NCI-H82 treated with DMSO at 0.1 percent for 48 hours (cell line): ENCODE data around the gene TNPO1.

Experiments used
- DNase-seq: peaks from one replicate; lab custom pipeline; 2025; ENCODE audit not compliant: unreplicated experiment; lab: John Stamatoyannopoulos, UW

The TNPO1 gene

DNA sequence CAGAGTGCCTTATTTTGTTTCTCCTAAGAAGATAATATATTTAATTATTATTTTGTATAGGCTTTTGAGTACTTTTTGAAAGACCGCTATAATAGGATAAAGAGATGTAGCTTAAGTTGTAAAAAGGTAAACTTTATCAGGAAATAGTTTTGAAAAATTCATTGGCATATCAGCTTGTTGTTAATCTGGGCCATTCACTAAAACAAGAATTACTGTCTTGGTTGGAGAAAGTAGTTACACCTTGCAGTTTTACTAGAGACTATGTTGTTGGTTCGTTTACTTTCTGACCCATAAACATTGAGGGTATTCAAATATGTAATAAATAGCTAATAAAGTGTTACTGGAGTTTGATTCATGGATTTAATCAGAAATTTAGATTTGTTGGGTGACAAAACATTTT is 33.7 kb downstream of the TNPO1 start:
- no peak for DNase-seq

DNA sequence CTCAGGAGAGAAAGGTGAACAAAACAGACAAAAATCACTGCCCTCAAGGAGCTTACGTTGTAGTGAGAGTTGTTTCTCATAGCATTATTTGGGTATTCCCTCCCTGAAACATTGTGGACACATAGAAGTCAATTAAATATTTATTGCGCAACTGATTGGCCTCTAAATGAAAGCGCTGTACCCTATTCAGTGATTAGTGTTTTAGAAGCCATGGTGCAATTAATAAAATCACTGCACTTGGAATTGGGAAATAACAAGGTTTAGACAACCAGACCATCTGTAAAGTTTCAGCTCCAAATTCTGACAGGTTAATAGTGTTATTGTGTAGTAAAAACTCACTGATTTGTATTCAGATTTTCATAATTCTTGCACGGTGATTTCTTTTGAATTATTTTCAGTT is 35.9 kb downstream of the TNPO1 start:
- no peak for DNase-seq

DNA sequence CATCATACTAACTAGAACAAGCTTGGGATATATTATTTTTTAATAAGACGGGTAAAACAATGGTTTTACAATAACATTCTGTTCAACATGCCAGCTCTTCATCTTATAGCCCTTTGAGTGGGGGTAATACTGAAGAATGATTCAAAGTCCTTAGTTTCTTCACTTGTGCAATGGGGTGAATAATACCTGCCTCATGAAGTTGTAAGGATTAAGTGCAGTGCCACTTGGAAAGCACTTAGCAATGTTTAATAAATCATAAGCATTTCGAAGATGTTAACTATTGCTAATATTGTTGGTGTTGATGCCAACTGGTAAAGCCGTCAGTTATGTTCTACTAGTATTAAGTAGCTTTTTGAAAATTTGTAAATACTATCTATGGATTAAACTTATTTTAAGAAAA is 38.0 kb downstream of the TNPO1 start:
- DNase-seq, result no peak

DNA sequence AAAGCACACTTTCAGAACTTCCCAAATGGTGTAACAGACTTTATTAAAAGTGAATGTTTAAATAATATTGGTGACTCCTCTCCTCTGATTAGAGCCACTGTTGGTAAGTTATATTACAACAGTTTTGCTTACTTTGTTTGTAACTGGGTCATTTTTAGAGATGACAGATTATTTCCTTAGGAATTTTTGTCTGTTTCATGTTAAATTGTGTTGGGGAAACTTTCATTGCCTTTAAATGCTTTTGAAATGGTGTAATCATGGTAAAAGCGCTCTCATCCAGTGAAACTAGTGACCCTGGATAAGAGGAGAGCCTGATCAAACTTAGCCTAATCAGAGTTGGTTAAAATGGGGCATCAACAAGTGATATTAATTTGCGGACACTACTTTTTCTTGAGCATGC is 39.4 kb downstream of the TNPO1 start:
- no peak for DNase-seq

DNA sequence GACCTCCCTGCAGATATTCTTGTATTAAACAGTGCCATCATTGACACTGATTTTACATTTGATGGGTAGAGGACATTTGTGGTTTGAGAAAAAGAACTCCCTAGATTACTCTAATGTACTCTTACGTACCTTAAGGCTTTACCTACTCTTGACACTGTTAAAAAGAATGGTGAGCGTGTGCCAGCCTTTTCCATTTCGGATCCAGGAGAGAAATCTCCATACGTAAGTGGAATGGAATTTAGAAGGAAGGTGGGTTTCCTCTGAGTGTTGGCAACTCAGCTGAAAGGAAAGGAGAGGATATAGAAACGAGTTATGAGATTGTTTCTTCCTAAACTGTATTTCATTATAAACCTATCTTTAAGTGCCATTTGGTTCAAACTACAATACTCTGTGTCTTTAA is 40.9 kb downstream of the TNPO1 start:
- no peak for DNase-seq

DNA sequence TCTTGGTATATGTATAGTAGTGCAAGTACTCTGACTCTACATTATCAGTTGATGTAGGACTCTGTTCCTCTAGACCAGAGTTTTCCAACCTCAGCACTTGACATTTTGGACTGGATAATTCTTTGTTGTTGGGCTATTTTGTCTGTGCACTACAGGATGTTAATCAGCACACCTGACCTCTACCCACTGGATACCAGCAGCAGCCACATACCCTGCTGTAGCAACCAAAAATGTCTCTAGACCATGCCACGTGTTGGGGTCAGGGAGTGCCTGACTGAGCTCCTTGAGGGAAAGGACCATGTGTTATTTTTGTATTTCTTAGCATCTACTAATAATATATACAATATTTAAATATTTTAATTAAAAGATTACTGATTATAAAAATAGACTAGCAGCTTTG is 42.7 kb downstream of the TNPO1 start:
- DNase-seq, result no peak

DNA sequence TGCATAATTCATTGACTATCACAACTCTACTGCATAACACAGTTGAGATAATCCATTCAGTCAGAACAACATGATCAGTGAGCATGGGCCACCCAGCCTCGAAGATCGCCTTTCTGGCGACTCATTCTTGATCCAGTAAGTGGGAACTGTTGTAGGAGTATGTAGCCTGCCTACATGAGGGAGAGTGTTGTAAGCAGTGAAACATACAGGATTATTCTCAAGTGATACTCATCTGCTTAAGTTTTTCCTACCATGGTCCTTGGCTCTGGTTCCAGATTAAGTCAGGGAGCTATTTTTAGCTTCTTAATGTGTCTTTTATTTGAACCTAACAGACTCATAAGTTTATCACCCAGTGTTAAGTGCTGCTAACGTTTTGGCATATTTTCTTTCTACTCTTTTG is 44.0 kb downstream of the TNPO1 start:
- DNase-seq, result no peak

DNA sequence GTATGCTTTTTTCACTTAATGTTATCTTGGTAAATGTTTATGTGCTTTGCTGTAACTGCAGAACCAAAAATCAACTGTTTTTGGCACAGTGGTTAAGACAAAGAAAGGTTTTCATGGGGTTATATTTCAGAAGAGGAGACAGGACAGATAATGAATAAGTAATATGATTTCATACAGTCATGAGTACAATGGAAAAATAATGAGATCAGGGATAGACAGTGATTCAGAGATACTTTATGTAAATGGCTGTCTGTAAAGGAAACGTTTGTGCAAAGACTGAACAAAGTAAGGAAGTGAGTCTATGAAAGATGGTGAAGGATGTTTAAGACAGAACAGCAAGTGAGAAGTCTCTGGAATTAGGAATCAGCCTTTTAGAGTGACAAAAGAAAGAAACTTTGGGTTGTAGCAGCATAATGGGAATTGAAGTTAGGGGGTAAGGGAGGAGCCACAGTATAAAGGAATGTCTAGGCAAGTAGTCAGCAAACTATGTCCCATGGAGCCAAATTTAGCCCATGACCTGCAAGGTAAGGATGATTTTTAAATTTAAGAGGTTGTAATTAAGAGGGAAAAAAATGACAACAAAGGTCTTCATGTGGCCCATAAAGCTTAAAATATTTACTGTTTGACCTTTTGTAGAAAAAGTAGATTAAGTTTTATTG is 55.0 kb downstream of the TNPO1 start:
- no peak for DNase-seq

DNA sequence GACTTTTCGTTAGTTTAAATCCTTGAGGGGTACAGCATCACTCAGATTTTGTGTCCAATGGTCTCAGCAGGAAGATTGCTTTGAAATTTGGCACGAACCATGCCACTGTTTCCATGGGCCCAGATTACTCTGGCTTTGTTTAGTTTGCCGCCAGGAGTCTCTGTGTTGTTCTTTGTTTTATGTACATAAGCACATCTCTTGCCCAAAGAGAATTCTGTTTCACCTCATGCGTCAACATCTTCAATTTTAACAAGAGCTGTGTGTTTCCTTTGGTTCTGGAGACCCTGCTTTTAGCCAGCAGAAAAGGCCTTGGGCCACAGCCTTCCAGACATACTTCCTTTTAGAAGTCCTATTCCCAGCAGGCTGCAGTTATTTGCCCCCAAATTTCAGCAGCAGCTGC is 62.4 kb downstream of the TNPO1 start:
- DNase-seq, result no peak

DNA sequence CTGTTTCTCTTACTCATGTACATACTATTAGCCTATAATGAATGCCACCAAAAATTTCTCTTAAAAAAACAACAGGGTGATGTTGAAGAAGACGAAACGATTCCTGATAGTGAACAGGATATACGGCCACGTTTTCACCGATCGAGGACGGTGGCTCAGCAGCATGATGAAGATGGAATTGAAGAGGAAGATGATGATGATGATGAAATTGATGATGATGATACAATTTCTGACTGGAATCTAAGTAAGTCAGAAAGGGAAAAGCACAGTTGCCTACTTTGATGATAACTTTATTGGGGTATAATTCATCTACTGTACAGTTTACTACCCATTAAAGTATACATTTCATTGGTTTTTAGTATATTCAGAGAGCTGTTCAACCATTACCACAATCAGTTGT is 66.5 kb downstream of the TNPO1 start:
- no peak for DNase-seq

DNA sequence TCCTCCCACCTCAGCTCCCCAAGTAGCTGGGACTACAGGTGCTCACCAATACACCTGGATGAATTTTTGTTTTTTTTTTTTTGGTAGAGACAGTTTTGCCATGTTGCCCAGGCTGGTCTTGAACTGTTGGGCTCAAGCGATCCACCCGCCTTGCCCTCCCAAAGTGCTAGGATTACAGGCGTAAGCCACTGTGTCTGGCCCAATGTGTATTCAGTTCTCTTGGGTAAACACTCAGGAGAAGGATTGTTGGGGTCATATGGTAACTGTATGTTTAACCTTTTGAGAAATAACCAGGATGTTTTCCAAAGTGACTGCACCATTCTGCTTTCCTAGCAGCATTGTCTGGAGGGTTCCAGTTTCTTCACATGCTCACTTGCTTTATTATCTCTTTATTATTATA is 67.4 kb downstream of the TNPO1 start:
- DNase-seq, result no peak

DNA sequence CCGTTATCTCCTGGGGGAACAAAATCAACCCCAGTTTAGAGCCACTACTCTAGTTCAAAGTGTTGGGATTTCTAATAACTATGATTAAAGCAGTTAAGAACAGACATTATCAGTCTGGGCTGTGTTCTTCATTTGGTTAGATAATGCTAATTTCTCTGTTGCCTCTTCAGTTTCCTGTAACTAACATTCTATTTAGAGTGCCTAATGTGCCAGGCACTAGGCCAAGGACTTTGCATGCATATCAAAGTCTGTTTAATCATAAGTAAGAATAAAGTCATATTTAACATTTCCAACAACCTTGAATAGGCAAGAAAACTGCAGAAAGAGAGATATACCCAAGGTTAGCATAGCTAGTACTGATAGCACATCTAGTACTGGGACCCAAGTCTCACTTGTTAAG is 68.4 kb downstream of the TNPO1 start:
- DNase-seq, result no peak

DNA sequence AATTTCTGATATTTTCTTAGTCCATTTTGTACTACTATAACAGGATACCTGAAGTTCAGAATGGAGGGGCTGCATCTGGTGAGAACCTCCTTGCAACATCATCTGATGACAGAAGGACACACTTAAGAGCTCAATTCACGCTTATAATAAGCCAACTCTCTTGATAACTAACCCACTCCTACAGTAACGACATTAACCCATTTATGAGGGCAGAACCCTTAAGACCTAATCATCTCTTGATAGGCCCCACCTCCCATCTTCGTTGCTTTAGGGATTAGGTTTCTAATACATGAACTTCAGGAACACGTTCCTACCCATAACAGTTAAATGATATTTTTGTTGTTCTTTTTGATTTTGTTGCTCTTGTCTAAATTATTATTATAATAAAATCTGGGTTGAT is 69.4 kb downstream of the TNPO1 start:
- DNase-seq, result no peak

DNA sequence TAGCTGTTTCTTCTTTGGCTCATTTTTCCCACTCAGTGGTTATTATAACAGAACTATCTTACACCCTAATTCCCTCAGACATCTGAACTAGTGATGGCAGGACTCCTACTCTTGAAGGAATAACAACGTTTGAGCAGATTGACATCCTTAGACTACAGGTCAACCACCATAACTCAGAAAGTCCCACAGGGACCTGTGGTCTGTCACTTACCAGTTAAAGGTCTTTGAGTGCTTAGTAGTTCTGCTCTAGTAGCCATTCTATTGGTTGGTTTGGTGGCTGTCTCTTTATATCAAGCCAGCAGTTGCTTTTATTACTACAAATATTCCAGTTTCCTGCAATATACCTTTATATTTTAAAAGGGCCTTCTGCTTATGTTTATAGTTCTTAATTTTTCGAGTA is 72.1 kb downstream of the TNPO1 start:
- DNase-seq, result no peak

DNA sequence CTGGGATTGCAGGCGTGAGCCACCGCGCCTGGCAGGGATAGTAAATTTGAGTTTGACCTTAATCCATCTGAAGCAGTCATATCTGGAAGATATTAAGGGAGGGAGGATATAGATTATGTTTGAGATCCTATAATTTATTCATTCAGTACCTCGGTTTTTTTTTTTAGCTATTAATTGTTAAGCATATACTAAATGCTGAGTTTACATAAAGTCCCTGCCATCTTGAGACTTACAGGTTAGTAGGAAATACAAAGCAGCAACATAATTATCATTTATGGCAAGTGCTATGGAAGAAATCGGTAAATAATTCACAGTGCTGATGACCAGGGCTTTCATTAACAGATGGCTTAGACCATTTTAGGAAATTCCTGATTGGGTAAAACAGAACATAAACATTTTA is 72.9 kb downstream of the TNPO1 start:
- DNase-seq, result no peak

DNA sequence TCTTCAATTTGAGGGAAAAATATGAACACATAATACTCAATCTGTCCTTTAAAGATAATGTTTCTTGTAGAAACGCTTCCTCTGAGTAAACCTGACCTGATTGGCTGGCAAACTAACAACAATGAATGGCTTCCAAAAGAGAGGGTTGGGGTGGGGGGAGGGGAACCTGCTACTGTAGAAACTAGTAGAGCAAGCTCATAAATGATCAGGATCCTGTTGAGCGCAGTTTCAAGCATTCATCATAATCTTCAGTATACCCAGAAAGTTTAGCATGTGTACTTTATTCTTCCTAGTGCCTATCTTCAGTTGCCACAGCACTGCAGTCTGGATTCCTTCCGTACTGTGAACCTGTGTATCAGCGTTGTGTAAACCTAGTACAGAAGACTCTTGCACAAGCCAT is 76.4 kb downstream of the TNPO1 start:
- no peak for DNase-seq

DNA sequence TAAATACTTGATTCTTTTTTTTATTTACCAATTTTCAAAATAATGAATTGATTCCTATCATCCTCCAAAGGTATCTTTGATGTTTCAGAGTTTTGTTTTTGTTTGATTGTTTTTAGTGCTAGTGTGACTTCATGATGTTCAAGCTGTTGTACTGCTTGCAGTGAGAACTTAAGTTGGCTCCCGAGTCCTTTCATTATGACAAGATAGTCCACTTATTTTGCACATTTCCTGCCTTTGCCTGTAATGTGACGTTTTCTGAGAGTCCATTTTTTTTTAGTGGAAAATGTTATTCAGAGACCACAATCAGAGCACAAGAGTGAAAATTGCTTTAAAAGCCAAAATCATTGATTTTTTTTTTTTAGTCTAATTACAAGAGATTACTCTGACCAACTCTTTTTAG is 79.3 kb downstream of the TNPO1 start:
- DNase-seq, result no peak

DNA sequence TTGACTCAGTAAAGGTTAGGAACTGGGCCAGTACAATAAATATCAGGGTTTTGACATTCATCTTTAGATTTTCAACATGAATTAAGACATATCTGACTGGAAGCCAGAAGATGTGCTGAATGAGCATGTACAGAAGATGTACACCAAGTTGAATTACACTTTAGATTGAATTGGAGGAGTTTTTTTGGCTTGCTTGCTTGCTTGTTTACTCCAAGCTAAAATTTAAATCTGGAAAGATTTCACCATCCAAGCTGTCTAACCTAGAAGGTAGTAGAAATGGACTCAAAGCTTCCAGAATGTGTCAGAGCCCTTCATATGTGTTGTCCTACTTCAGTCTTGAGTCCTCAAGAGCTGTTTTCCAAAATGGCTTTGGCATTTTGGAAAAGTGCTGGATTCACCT is 90.3 kb downstream of the TNPO1 start:
- no peak for DNase-seq

DNA sequence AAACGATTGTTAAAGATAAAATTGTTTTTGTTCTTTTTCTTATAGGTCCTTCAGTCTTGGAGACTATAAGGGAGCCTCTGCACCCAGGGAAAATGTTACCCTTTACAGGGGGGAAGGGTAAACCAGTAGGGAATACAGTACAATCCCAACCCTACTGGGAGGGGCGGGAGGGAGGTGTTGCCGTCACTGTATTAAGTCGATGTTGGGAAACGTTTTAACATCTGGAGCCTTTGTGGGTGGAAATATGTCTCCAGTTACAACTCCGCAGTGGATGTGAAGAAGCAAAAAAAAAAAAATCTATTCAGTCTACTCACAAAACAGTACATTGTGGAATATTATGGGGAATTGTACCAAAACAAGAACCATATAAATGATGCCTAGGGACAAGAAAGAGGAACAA is 92.2 kb downstream of the TNPO1 start:
- no peak for DNase-seq

DNA sequence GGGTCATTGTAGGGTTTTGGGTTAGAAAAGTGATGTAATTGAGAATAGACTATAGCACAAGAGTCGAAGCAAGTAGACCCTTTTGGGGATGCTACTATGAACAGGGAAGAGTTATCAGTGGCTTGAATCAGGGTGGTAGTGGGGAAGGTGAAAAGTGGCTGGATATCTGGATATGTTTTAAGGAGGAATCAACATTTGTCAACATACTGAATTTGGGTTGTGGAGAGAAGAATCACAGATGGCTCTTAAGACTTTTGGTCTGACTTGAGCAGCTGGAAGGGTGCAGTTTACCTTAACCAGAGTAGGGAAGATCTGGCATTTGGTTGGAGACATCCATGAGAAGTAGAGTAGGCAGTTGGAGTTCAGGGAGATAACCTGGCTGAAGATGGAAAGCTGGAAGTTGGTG is 100.9 kb downstream of the TNPO1 start:
- DNase-seq, result no peak

DNA sequence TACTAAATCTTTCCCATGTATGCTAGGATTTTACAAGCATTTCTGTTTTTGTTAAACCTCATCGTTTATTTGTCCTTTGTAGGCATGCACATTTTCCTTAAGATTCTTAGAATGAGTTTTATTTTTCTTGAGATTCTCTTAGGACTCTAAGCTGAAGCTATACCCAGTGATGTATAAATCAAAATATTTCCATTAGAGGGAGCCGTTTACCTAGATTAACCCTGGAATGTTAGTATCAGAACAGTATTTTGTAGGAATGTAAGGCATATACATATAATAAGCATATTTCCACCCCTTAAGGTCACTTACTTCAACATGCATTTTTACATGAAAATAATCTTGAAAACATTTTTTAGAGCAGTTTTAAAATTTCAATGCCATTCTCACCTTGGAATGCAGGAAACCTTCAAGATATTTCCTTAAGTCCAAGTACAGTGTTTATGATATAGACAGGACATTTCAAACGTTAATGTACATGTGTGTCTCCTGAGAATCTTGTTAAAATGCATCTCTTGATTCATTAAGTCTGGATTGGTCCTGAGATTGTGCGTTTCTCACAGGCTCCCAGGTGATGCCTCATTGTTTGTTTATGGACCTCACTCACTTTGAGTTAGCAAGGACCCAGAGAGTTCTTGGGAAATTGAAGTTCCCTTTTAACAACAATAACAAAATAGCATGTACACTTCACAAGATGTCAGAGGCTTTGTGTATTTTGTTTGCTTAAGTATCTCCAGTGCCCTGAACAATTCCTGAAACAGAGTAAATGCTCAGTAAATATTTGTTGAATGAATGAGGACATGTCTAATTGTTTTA is 104.4 kb downstream of the TNPO1 start:
- DNase-seq, result peak; percentile 19

DNA sequence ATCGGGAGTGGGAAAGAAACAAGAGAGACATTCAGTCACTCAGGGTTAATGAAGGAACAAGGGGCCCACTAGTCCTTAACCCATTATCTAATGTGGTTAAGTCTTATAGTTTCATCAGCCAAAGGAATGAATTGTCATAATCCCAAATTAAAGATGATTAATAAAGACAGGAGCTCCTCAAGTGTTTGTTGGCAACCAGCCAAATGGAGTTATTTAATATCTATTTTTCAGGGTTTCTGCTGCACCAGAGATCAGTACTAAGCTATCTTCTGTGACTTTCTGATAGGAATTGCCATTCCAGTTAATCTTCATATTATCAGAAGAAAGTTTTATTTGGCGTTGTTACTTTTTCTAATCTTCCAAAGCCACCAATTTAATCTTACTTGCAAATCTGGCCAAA is 105.4 kb downstream of the TNPO1 start:
- DNase-seq, result no peak

DNA sequence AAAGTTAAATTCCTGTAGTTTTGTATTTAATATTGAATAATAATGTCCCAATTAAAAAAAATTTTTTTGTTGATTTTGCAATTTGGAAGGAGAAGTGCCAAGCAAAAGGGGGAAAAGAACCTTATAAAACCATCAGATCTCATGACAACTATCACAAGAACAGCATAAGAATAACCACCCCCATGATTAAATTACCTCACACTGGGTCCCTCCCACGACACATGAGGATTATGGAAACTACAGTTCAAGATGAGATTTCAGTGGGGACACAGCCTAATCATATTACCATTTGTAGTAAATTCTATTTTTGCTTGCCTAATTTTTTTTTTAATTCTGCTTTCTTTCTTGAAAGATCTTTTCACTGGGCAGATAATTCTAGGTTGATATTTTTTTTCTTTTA is 106.0 kb downstream of the TNPO1 start:
- peak; percentile 16 for DNase-seq
